Measurements from ENCODE around the gene GUCY1A1. TPM values are rescaled to one million over a fixed set of nuclear protein-coding genes. Genes with fewer than 3 reads are reported as not detected.

The GUCY1A1 gene
- total RNA-seq, 2 experiments from 2014 or later = not detected

GRCh38 chr4:155632310-155632840 is 34.3 kb upstream of the GUCY1A1 start:
- H3K27ac ChIP-seq (ENCODE audit: low read depth, low read length, poor library complexity, severe bottlenecking) = no peak overlapping the region
- H3K9me3 ChIP-seq (ENCODE audit: low read length) = no peaks in the 10 kb centered on the region
- intact Hi-C loops (cut with micrococcal nuclease; ENCODE audit: unreplicated experiment) = no loop called here
- BruUV-seq (replicated peaks) = no TSS peak
- ChIA-PET POLR2A (interaction anchor here (0.5 to 0.7 kb wide), 2 partner anchors 37 to 594 kb away, joined by 3 read pairs; no protein-coding TSS in a partner anchor), CTCF (ENCODE audit: unreplicated experiment) (no interaction called here)
- no peaks in the 10 kb centered on the region for H3K9me2 ChIP-seq (ENCODE audit: insufficient read depth, low read length)
- no peaks in the 10 kb centered on the region for H3K36me3 ChIP-seq (ENCODE audit: insufficient read depth, low read length)
- H3K79me2 ChIP-seq (ENCODE audit: insufficient read depth, low read depth, low read length) = no peaks in the 10 kb centered on the region
- no peaks in the 10 kb centered on the region for H3K4me1 ChIP-seq (ENCODE audit: insufficient read depth, low read length, poor library complexity, severe bottlenecking)
- DNase-seq (ENCODE audit: low spot score) = no peak
- no peaks in the 10 kb centered on the region for H4K20me1 ChIP-seq (ENCODE audit: insufficient read depth, low read length)
- TF ChIP-seq EZH2phosphoT487 (IDR thresholded peaks at IDR 0.05; ENCODE audit: borderline replicate concordance, low read depth, low read length) (no peak), CTCF (conservative IDR thresholded peaks at IDR 0.05; ENCODE audit: low read length) (no peak)
- H2AFZ ChIP-seq (ENCODE audit: low read length) = no peak overlapping the region
- no peak overlapping the region for H3K4me2 ChIP-seq (ENCODE audit: low read length)
- H3K4me3 ChIP-seq (ENCODE audit: low read depth, low read length, poor library complexity, severe bottlenecking) = no peak overlapping the region

GRCh38 chr4:155638195-155638965 is 28.3 kb upstream of the GUCY1A1 start:
- TF ChIP-seq CTCF (conservative IDR thresholded peaks at IDR 0.05; ENCODE audit: low read length) (no peak), EZH2phosphoT487 (IDR thresholded peaks at IDR 0.05; ENCODE audit: borderline replicate concordance, low read depth, low read length) (no peak)
- Histone ChIP-seq H3K36me3 (ENCODE audit: insufficient read depth, low read length) (no peaks in the 10 kb centered on the region), H3K9me2 (ENCODE audit: insufficient read depth, low read length) (no peaks in the 10 kb centered on the region), H3K4me1 (ENCODE audit: insufficient read depth, low read length, poor library complexity, severe bottlenecking) (no peaks in the 10 kb centered on the region), H3K4me2 (ENCODE audit: low read length) (no peak overlapping the region), H3K79me2 (ENCODE audit: insufficient read depth, low read depth, low read length) (no peaks in the 10 kb centered on the region), H3K9me3 (ENCODE audit: low read length) (no peaks in the 10 kb centered on the region), H4K20me1 (ENCODE audit: insufficient read depth, low read length) (no peaks in the 10 kb centered on the region), H2AFZ (ENCODE audit: low read length) (no peak overlapping the region), H3K4me3 (ENCODE audit: low read depth, low read length, poor library complexity, severe bottlenecking) (no peak overlapping the region), H3K27ac (ENCODE audit: low read depth, low read length, poor library complexity, severe bottlenecking) (no peak overlapping the region)
- no TSS peak for BruUV-seq (replicated peaks)
- DNase-seq (ENCODE audit: low spot score) = no peak
- POLR2A ChIA-PET = interaction anchor here (0.7 kb wide), 1 partner anchor 10 kb away, joined by 3 read pairs; no protein-coding TSS in a partner anchor
- intact Hi-C loops (cut with micrococcal nuclease; ENCODE audit: unreplicated experiment) = no loop called here
- CTCF ChIA-PET (ENCODE audit: unreplicated experiment) = no interaction called here
